Activated T-helper 1 cell treated with Interleukin-2 at 50 U/mL for 16 hours (primary cell): ENCODE data around the gene ELF2.
A peak's percentile ranks its signal among the peaks of the same experiment; 100 is the strongest.
"Not testable (repeated sequence)": the region's sequence is repeated elsewhere in the genome, so short reads cannot be mapped to it uniquely, and the experiment has no call there.

Experiments used
- DNase-seq: peaks from one replicate; pipeline ENCODE4 v3.0.0-alpha.2; 2020; ENCODE audit warnings: low read depth

ELF2 gene

GRCh38 chr4:139144161-139144859, 32.7 kb downstream of the ELF2 start:
- DNase-seq: no peak

- DNase-seq: no peak
Observed at GRCh38 chr4:139142980-139143379, 34.0 kb downstream of the ELF2 start.

GRCh38 chr4:139142087-139142486, 34.9 kb downstream of the ELF2 start:
- no peak for DNase-seq

GRCh38 chr4:139137763-139138162, 39.3 kb downstream of the ELF2 start:
- no peak for DNase-seq

GRCh38 chr4:139134403-139134802, 42.6 kb downstream of the ELF2 start:
- DNase-seq: no peak

- no peak for DNase-seq
Observed at GRCh38 chr4:139131209-139131870, 45.7 kb downstream of the ELF2 start.

- no peak for DNase-seq
Observed at GRCh38 chr4:139129206-139129605, 47.8 kb downstream of the ELF2 start.

- DNase-seq: no peak
Observed at GRCh38 chr4:139126898-139127297, 50.1 kb downstream of the ELF2 start.

GRCh38 chr4:139123910-139124309, 53.1 kb downstream of the ELF2 start:
- DNase-seq: no peak

- no peak for DNase-seq
Observed at GRCh38 chr4:139118365-139118764, 58.7 kb downstream of the ELF2 start.

- no peak for DNase-seq
Observed at GRCh38 chr4:139115226-139115625, 61.8 kb downstream of the ELF2 start.

- DNase-seq: not testable (repeated sequence)
Observed at GRCh38 chr4:139114795-139115194, 62.2 kb downstream of the ELF2 start.

GRCh38 chr4:139112650-139113049, 64.4 kb downstream of the ELF2 start:
- DNase-seq: no peak

GRCh38 chr4:139108567-139109128, 68.4 kb downstream of the ELF2 start:
- no peak for DNase-seq

GRCh38 chr4:139099366-139099982, 77.5 kb downstream of the ELF2 start:
- DNase-seq: peak; percentile 53

GRCh38 chr4:139092271-139092670, 84.7 kb downstream of the ELF2 start:
- no peak for DNase-seq

- no peak for DNase-seq
Observed at GRCh38 chr4:139085141-139085540, 91.9 kb downstream of the ELF2 start.

GRCh38 chr4:139084804-139085093, 92.3 kb downstream of the ELF2 start:
- no peak for DNase-seq

- peak; percentile 75 for DNase-seq
Observed at GRCh38 chr4:139083956-139084803, 92.8 kb downstream of the ELF2 start.

- peak; percentile 54 for DNase-seq
Observed at GRCh38 chr4:139083607-139083955, 93.4 kb downstream of the ELF2 start.

- DNase-seq: peak; percentile 83
Observed at GRCh38 chr4:139082750-139083606, 94.0 kb downstream of the ELF2 start.
